Stimulated activated CD4-positive, alpha-beta T cell treated with anti-CD3 and anti-CD28 coated beads, Interleukin-1b, Interleukin-23, amount 100 ng/mL, for 24 hours (primary cell): ENCODE measurements around the gene CC2D1B.
"Not testable (repeated sequence)": the region's sequence is repeated elsewhere in the genome, so short reads cannot be mapped to it uniquely, and the experiment has no call there.

Experiments used
- DNase-seq, 4 experiments: peaks; one replicate each; pipeline ENCODE4 v3.0.0-alpha.2; 2020; ENCODE audit warnings: low read depth in 4 of 4, low spot score in 1 of 4

CC2D1B gene, protein sequence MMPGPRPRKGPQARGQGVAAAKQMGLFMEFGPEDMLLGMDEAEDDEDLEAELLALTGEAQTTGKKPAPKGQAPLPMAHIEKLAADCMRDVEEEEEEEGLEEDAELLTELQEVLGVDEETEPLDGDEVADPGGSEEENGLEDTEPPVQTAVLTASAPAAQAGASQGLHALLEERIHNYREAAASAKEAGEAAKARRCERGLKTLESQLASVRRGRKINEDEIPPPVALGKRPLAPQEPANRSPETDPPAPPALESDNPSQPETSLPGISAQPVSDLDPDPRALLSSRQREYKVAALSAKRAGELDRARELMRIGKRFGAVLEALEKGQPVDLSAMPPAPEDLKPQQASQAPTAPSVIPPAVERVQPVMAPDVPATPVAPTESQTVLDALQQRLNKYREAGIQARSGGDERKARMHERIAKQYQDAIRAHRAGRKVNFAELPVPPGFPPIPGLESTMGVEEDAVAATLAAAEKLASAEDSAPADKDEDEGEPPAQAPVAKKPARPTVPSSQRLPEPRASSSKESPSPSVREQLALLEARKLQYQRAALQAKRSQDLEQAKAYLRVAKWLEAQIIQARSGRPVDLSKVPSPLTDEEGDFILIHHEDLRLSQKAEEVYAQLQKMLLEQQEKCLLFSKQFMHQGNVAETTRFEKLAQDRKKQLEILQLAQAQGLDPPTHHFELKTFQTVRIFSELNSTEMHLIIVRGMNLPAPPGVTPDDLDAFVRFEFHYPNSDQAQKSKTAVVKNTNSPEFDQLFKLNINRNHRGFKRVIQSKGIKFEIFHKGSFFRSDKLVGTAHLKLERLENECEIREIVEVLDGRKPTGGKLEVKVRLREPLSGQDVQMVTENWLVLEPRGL

DNA sequence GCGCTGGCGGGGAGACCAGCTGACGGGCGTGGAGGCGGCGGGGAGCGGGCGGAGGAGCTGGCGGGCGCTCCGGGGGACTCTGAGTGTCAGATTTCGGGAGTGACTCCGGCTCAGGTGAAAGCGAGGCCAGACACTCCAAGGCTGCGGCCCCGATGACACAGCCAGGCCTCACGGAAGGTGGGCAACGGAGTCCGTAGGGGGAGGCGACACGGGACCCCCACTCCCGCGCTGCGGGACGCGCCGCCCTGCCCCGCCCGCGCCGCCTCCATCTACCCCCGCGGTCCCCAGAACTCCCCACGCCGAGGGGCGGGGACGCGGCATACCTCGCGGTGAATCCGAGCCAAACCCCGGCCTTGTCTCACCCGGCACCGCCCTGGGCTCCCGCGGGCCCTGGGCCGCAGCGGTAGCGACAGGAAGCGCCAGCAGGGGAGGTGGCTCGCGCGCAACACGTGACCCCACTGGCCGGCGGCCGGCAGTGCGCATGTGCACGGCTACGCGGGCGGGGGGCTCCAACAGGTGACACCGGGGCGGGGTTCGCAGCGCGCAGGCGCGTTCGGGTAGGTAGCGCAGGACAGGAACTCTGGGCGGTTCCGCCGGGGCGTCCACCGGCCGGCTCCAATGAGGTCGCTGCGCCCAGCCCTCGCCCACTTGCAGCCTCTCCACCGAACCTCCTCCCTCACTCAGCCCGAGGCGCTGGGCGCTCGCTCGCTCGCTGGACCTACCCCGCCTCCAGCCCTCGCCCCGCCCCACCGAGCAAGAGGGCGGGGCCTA, at the start of gene CC2D1B:
TSS of gene CC2D1B (minus strand) at position 460 of the 771 bp plus-strand sequence. CDS start 1,585 bp downstream, outside the sequence.
- peak; percentile 96 to 99 (median 98) for DNase-seq

GRCh38 chr1:52414942-52415341, 48.9 kb upstream of the CC2D1B start:
- DNase-seq, result no peak

- DNase-seq, result no peak
These were observed 47.5 kb upstream of the CC2D1B start for GRCh38 chr1:52413410-52413989.

GRCh38 chr1:52404975-52405338, 39.0 kb upstream of the CC2D1B start:
- DNase-seq, result no peak

DNA sequence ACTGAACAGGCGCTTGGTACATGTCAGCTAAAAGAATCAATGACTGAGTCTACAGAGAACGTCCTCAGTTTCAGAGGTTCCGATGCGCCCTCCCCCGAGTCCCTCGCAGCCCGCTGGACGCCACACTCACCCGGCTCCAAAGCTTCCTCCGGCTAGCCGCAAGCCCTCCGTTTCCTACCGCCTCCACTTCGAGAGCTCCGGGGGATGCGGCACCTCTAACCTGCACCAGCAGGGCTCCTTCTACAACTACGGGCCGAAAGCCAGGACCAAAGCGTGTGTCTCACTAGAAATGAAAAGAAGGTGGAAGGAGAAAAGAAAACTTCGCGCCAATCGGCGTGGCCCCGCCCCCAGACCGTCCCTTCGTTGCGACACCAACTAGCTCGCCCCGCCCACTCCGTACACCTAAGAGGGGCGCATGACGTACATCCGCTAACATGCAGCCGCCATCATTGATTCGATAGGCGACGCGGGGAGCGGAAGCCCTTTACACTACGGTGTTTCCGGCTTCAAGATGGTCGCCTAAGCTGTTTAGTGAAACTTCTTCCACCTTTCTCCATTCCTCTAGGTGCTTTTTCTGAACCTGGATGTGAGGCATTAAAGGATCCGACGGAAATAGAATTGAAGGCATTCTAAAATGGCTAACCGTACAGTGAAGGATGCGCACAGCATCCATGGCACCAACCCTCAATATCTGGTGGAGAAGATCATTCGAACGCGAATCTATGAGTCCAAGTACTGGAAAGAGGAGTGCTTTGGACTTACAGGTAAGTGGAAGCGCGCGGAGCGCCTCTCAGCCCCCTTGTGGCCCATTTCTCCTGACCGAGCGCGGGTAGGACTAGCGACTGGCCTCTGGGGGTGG, 38.3 kb upstream of the CC2D1B start, which contains the start of the genes ORC1 and PRPF38A:
TSS of gene ORC1 (minus strand) at position 308 of the 859 bp plus-strand sequence. CDS start 2,200 bp downstream, outside the sequence.
TSS of gene PRPF38A (plus strand) at position 487 of the 859 bp plus-strand sequence. CDS start at position 635, 148 bp downstream.
- DNase-seq, result peak; percentile 97 to 99 (median 98)

GRCh38 chr1:52403566-52404115, 37.6 kb upstream of the CC2D1B start:
- DNase-seq, result peak; percentile 20 to 35 (median 24)

- DNase-seq, result no peak
These were observed 36.8 kb upstream of the CC2D1B start for GRCh38 chr1:52402860-52403240.

GRCh38 chr1:52400131-52400530, 34.1 kb upstream of the CC2D1B start:
- DNase-seq, result no peak

DNA sequence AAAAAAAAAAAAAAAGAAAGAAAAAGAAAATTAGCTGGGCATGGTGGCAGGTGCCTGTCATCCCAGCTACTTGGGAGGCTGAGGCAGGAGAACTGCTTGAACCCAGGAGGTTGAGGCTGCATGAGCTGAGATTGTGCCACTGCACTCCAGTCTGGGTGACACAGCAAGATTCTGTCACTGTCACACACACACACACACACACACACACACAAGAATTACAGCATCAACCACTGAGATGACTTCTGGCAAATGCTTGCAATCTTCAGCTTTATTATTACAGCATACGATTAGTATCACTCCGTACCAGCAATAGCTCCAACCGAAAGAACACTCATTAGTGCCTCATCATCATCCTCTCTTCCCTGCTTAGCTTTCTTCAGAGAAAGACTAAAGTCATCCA, 33.6 kb upstream of the CC2D1B start:
- no peak for DNase-seq

DNA sequence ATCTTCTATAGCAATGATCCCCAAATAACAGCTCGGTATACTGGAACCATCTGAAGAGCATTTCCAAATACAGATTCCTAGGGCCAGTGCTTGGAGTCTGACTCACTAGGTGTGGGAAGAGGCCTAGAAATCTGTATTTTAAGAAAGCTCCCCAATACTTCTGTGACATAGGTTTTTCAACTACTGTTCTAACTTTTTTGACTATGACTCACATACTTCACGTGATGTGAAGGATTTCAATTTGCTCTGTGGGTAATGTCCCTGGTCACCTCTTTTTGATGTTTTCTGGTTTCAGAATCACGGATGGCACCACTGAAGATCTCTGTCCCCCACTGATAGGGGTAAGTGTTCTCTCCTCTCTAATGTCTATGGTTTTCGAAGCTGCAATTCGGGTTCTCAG, 27.2 kb upstream of the CC2D1B start:
- DNase-seq, result no peak

GRCh38 chr1:52386458-52386857, 20.5 kb upstream of the CC2D1B start:
- DNase-seq, result no peak

DNA sequence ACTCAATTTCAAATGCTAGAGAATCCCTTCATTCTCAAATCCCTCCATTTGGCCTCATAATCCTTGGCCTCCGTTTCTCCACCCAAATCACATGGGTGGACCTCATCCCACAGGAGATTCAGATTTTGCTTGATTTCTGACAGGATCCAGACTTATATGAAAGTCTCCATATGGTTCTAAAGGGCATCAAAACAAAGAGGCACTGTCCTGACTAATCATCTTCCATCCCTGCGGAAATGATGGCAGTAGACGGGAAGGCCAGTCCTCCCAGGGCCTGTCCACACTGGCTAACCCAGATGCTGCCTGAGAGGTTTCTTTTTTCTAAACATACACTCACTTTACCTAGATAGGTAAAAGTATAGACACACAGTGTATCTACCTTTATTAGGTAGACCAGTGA, 19.4 kb upstream of the CC2D1B start:
- no peak for DNase-seq

DNA sequence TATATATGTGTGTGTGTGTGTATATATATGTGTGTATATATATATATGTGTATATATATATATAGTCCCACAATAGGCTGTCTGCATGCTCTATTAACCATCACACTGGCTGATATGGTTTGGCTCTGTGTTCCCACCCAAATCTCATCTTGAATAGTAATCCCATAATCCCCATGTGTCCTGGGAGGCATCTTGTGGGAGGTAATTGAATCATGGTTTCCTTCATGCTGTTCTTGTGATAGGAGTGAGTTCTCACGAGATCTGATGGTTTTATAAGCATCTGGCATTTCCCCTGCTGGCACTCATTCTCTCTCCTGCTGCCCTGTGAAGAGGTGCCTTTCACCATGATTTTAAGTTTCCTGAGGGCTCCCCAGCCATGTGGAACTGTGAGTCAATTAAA, 3.8 kb upstream of the CC2D1B start:
- not testable (repeated sequence) for DNase-seq

DNA sequence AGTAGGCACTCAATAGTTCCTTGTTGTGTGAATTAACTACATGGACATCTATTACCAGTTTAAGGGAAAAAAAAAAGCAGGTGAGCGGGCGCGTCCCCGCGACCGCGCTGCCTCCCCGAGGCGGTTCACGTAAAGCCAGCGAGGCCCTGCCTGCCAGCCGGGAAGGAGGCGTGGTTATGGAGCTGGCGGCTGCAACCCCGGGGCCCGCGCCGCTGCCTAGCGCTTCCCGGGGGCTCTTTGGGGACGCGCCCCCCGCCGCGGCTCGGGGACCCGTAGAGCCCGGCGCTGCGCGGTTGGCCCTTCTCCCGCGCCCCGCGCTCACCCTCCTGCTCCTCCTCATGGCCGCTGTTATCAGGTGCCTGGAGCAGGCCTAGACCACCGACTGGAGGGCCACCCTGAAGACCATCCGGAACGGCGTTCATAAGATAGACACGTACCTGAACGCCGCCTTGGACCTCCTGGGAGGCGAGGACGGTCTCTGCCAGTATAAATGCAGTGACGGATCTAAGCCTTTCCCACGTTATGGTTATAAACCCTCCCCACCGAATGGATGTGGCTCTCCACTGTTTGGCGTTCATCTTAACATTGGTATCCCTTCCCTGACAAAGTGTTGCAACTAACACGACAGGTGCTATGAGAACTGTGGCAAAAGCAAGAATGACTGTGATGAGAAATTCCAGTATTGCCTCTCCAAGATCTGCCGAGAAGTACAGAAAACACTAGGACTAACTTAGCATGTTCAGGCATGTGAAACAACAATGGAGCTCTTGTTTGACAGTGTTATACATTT, 2.6 kb upstream of the CC2D1B start:
- DNase-seq, result peak in 2 of 4 experiments; percentile 33 to 51

GRCh38 chr1:52367272-52367671, 1.3 kb upstream of the CC2D1B start:
- no peak for DNase-seq

DNA sequence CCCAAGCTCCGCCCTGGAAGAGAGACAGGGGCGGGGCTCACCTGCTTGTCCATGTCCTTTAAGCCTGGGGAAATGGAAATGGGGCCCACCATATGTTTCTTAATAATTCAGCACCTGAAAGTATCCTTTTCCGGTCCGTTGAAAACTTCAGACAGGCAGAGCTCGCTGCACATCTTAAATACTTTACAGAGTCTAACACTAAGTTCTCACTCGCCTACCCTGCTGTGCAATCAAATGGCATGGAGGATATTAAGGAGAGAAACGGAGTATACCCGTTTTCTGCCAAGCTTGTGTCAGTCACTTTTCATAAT, 467 bp upstream of the CC2D1B start:
- no peak for DNase-seq

DNA sequence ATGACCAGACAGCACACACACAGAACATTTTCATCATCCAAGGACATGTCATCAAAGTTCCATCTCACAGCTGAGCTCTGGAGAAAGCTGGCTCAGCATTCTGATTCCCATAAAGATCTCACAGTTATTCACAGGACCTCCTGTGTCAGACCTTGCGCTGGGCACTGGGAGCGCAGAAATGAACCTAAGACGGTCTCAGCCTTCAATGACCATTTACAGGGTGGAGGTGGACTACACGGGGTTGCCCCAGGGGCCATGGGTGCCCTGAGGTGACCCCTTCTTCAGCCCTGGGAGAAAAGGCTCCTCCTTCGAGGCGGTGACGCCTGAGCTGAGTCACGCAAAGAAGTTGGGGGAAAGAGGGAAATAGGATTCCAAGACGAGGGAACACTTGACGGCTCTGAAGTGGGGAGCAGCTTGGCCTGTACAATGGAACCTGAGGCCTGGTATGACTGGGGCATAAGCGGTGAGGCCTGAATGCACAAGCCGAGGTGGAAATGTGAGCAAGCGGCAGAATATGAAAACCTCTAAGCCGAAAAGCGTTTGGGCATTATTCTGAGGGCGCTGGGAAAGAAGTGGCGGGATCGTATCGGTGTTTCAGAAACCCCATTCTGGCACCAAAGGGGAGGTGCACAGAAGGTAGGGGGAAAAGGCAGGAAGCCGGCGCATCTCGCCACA, 797 bp downstream of the CC2D1B start:
- peak in 1 of 4 experiments; percentile 8 for DNase-seq

- no peak for DNase-seq
These were observed 1.7 kb downstream of the CC2D1B start for GRCh38 chr1:52364235-52364839.
